Gastroesophageal sphincter (tissue), 4 donors: Measurements from ENCODE around the gene PTPN3. TPM values are rescaled to one million over a fixed set of nuclear protein-coding genes. Genes with fewer than 3 reads are reported as not detected.

Experiments
- ATAC-seq: fragments of 150-250 bp; one replicate; pipeline ENCODE4 v1.9.1; 2016; ENCODE audit warnings: mild to moderate bottlenecking, moderate library complexity
- H3K27ac ChIP-seq, 4 donors: fragments of 200-600 bp; sonication (generic) in 3 of 4; 1 replicate in 3 of 4; 2 replicates in 1 of 4; pipeline ENCODE4 v1.5.1; 2016 to 2019
- H3K27me3 ChIP-seq: fragments of 200-600 bp; sonication (generic); one replicate; pipeline ENCODE4 v1.5.1; 2019
- H3K36me3 ChIP-seq, 2 donors: fragments of 200-600 bp; sonication (generic); one replicate each; pipeline ENCODE4 v1.5.1; 2019; ENCODE audit warnings: control low read depth in 1 of 2
- H3K4me1 ChIP-seq, 3 donors: fragments of 200-600 bp; sonication (generic); 1 replicate in 2 of 3; 2 replicates in 1 of 3; pipeline ENCODE4 v1.5.1; 2016 to 2019; ENCODE audit warnings: control low read depth in 2 of 3
- H3K4me3 ChIP-seq, 2 donors: fragments of 200-600 bp; sonication (generic); one replicate each; pipeline ENCODE4 v1.5.1; 2019; ENCODE audit warnings: mild to moderate bottlenecking in 1 of 2, moderate library complexity in 1 of 2
- H3K9me3 ChIP-seq, 3 donors: fragments of 200-600 bp; sonication (generic); one replicate each; pipeline ENCODE4 v1.5.1; 2017 to 2019; ENCODE audit warnings: control low read depth in 2 of 3
- EP300 ChIP-seq: sonication (generic); formaldehyde crosslinking; IDR thresholded peaks from one replicate; pipeline ENCODE4 v1.6.1; 2017; ENCODE audit warnings: antibody characterized with exemption, mild to moderate bottlenecking
- POLR2A ChIP-seq, 2 donors: fragments of 450-650 bp; IDR thresholded peaks; one replicate each; pipeline ENCODE4 v1.6.1; 2017; ENCODE audit warnings: antibody characterized with exemption in 2 of 2, mild to moderate bottlenecking in 2 of 2, moderate library complexity in 1 of 2
- POLR2AphosphoS5 ChIP-seq: sonication (generic); formaldehyde crosslinking; IDR thresholded peaks from one replicate; pipeline ENCODE4 v1.6.1; 2017; ENCODE audit warnings: antibody characterized with exemption
- WGBS, 2 donors: methylation state at CpG; one replicate each; pipeline ENCODE4 v1.1.5; 2018; ENCODE audit warnings: low coverage in 1 of 2; 5-methylcytosine and 5-hydroxymethylcytosine counted together
- total RNA-seq, 4 donors: library from RNA; depleted of rRNA; stranded (reverse); fragments of >200 nt; gene quantifications; one replicate each; pipeline ENCODE4 v1.1.0, GENCODE V29; 2016
- TF ChIP-seq, protein P1 (sequence below), 4 experiments: fragments of 200-600 bp in 2 of 4; fragments of 450-650 bp in 2 of 4; sonication (generic) in 1 of 4; IDR thresholded peaks; one replicate each; pipeline ENCODE4 v1.5.1; 2017 to 2019; ENCODE audit warnings: antibody characterized with exemption in 4 of 4, mild to moderate bottlenecking in 2 of 4, moderate library complexity in 2 of 4

PTPN3 gene
- total RNA-seq, 4 donors from 2014 or later, result 1.2 to 3.4 (median 1.6) TPM

DNA sequence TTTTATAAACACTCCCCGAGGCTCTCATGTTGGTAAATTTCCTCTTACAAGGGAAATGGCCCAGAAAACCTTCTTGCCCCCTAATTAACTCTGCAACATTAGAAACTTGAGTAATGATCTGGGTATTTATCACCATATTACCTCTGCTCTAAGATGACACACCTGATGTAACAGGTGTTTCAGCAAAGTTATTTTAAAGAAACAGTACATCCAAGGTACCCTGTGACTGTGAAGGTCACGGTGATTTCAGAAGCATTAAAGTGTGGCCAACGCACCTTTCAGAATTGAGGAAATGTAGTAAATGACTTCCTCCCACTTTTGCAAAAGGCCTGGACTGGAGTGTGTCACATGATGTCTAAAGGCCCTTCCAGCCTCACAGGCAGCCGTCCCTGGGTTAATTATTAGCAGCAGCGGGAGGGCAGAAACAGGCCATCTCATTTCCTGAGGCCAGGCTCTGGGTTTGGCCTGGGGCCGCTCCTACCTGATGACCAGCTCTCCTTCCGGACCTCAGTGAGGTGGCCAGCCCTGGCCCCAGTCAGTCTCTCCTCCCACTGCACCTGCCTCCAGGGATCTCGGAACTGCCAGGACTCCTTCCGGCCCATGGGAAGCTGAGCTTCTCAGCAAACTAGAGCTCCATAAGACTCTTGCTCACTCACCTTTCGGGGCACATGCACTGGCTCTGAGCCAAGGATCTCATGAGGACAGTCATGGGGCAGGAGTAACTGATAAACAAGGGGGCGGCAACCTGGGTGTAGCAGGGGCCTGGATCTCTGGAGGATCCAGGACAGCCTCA, 20.7 kb downstream of the PTPN3 start:
- ATAC-seq, result no peak
- Histone ChIP-seq H3K9me3 (no peaks in the 10 kb centered on the region), H3K36me3 (no peaks in the 10 kb centered on the region), H3K4me3 (no peak overlapping the region), H3K27me3 (no peaks in the 10 kb centered on the region), H3K27ac (no peak overlapping the region), H3K4me1 (peaks cover 0 to 23% (median 0%) of the 10 kb centered on the region in 3 donors)
- TF ChIP-seq POLR2AphosphoS5, result no peak
- no peak for TF ChIP-seq POLR2A (IDR thresholded peaks at IDR 0.05)
- TF ChIP-seq, protein P1, sequence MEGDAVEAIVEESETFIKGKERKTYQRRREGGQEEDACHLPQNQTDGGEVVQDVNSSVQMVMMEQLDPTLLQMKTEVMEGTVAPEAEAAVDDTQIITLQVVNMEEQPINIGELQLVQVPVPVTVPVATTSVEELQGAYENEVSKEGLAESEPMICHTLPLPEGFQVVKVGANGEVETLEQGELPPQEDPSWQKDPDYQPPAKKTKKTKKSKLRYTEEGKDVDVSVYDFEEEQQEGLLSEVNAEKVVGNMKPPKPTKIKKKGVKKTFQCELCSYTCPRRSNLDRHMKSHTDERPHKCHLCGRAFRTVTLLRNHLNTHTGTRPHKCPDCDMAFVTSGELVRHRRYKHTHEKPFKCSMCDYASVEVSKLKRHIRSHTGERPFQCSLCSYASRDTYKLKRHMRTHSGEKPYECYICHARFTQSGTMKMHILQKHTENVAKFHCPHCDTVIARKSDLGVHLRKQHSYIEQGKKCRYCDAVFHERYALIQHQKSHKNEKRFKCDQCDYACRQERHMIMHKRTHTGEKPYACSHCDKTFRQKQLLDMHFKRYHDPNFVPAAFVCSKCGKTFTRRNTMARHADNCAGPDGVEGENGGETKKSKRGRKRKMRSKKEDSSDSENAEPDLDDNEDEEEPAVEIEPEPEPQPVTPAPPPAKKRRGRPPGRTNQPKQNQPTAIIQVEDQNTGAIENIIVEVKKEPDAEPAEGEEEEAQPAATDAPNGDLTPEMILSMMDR (IDR thresholded peaks at IDR 0.05), result no peak
- no peak for TF ChIP-seq EP300
- 71 to 77% methylated on average over 3 to 4 of the region's 11 CpGs for whole genome bisulfite sequencing, 2 donors

DNA sequence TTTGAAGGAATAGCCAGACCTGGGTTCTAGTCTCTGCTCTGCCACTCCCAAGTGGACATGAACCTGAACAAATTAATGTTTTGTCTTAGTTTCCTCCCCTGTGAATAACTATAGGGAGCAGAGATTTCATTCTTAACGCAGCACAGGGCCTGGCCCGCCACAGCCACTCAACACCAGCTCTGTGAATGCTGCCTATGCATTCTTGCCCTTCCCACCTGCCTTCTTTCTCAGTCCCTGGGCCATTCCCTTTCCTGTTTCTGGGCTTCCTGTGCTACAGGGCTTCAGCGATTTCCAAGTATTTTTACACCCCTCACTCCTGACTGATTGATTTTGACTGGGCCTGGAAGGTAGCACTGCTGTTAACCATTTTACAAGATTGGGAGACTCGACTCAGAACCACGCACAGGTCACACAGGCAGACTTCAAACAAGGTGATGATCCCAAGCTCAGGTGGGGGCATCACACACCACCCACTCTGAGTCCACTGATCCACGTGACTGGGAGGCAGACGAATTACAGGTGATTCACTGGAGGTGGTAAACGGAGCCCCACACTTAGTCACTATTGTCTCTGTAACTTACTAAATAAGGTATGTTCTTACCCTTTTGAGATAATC, 21.4 kb downstream of the PTPN3 start:
- Histone ChIP-seq H3K9me3 (no peaks in the 10 kb centered on the region), H3K27me3 (no peaks in the 10 kb centered on the region), H3K27ac (no peak overlapping the region), H3K4me1 (peaks cover 0 to 28% (median 0%) of the 10 kb centered on the region in 3 donors), H3K36me3 (no peaks in the 10 kb centered on the region), H3K4me3 (no peak overlapping the region)
- no peak for ATAC-seq
- WGBS, 2 donors, result 72 to 92% methylated on average over 5 to 8 of the region's 8 CpGs
- TF ChIP-seq POLR2A (IDR thresholded peaks at IDR 0.05), result no peak
- TF ChIP-seq, protein P1 (IDR thresholded peaks at IDR 0.05), result no peak

DNA sequence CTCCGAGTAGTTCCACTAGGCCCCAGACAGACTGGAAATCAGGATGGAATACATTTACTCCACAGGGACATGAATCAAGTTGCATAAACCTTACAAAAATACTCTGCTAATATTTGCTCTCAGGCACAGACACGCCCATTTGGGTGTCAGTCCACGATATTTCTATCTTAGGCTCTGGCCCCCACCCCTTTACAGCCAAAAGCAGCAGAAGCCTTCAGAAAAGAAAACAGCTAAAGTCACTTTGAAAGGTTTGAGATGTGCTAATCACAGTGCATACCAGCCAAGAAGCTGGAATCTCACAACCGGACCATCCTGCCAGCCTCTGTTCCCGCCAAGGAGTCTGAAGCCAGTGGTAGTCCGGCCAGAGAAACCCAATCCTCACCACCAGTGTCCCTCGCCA, 22.6 kb downstream of the PTPN3 start:
- no peak overlapping the region for H3K4me3 ChIP-seq
- H3K36me3 ChIP-seq, result no peaks in the 10 kb centered on the region
- H3K4me1 ChIP-seq, result peaks cover 0 to 33% (median 0%) of the 10 kb centered on the region in 3 donors
- no peaks in the 10 kb centered on the region for H3K27me3 ChIP-seq
- peak; percentile 63 for ATAC-seq
- TF ChIP-seq EP300 (no peak), POLR2AphosphoS5 (no peak), POLR2A (IDR thresholded peaks at IDR 0.05) (no peak)
- TF ChIP-seq, protein P1 (IDR thresholded peaks at IDR 0.05), result no peak
- WGBS, 2 donors, result 50 to 68% methylated on average over 3 to 7 of the region's 7 CpGs
- H3K27ac ChIP-seq, result no peak overlapping the region
- no peaks in the 10 kb centered on the region for H3K9me3 ChIP-seq

DNA sequence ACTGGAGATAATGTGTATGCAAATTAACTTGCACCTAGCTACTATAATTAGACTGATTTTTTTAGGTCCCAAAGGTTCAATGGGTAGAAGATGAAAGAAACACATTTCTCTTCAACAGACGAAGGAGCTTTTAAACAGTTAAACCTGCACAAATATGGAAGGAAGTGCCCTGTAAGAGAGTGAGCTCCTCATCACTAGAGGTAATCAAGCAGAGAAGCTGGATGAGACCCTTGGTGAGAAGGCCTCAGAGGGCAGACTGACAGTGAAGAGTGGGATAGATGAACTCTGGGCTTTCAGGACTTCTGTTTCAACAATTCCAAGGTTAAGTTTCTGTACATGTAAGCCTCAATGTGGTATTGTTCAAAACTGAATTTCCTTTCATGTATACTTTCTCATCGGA, 23.2 kb downstream of the PTPN3 start:
- Histone ChIP-seq H3K4me1 (peaks cover 0 to 33% (median 0%) of the 10 kb centered on the region in 3 donors), H3K27ac (peak overlapping the region in 1 of 4 donors; percentile 17), H3K36me3 (no peaks in the 10 kb centered on the region), H3K9me3 (no peaks in the 10 kb centered on the region), H3K27me3 (no peaks in the 10 kb centered on the region), H3K4me3 (no peak overlapping the region)
- ATAC-seq, result no peak
- TF ChIP-seq, protein P1 (IDR thresholded peaks at IDR 0.05), result no peak
- TF ChIP-seq POLR2AphosphoS5 (no peak), POLR2A (IDR thresholded peaks at IDR 0.05) (no peak), EP300 (no peak)
- 78 to 93% methylated on average over 2 of the region's 2 CpGs for WGBS, 2 donors

DNA sequence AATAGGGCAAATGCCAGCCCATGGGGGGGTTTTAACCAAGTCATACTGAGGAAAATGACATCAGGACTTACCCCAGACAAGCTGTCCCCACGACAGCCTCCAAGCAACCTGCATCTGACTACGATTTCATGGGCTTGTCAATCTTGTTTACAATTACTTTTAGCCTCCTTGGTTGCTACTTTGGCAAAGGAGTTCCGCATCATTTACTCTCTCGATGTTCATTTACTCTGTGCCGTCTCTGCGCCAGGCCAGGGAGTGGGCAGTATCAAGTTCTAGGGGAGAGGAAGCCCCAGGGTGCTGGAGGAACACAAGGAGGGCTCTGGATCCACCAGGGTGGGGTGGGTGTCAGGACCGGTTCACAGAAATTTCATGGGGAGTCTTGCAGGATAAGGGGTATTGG, 23.9 kb downstream of the PTPN3 start:
- 78 to 83% methylated on average over 1 to 4 of the region's 7 CpGs for whole genome bisulfite sequencing, 2 donors
- Histone ChIP-seq H3K4me3 (no peak overlapping the region), H3K4me1 (peaks cover 0 to 33% (median 0%) of the 10 kb centered on the region in 3 donors), H3K9me3 (no peaks in the 10 kb centered on the region), H3K27ac (peak overlapping the region in 1 of 4 donors; percentile 55), H3K36me3 (no peaks in the 10 kb centered on the region), H3K27me3 (no peaks in the 10 kb centered on the region)
- TF ChIP-seq EP300 (no peak), POLR2AphosphoS5 (no peak), POLR2A (IDR thresholded peaks at IDR 0.05) (no peak)
- TF ChIP-seq, protein P1 (IDR thresholded peaks at IDR 0.05), result no peak
- ATAC-seq, result no peak
